H9 (cell line): ENCODE data around the gene NOTCH1. TPM values are rescaled to one million over a fixed set of nuclear protein-coding genes. Genes with fewer than 3 reads are reported as not detected.

Experiments
- DNase-seq: peaks from one replicate; pipeline ENCODE4 v3.0.0-alpha.2; 2017
- H2AFZ ChIP-seq: one replicate; pipeline ENCODE4 v1.6.1; 2013; ENCODE audit warnings: mild to moderate bottlenecking, low read length, control low read depth, moderate library complexity
- H2AK5ac ChIP-seq: 2 replicates; pipeline ENCODE4 v1.6.1; 2013; ENCODE audit warnings: low read length, control low read depth, mixed read lengths; ENCODE audit not compliant: insufficient read length
- H2BK120ac ChIP-seq: one replicate; pipeline ENCODE4 v1.6.1; 2013; ENCODE audit warnings: low read depth, mild to moderate bottlenecking, low read length, control low read depth, inconsistent platforms; ENCODE audit not compliant: poor library complexity, severe bottlenecking
- H2BK12ac ChIP-seq: 2 replicates; pipeline ENCODE4 v1.6.1; 2013; ENCODE audit warnings: low read length, control low read depth, mixed read lengths, low read depth; ENCODE audit not compliant: insufficient read length
- H2BK15ac ChIP-seq: 2 replicates; pipeline ENCODE4 v1.6.1; 2013; ENCODE audit warnings: low read depth, low read length, control low read depth
- H2BK20ac ChIP-seq: one replicate; pipeline ENCODE4 v1.6.1; 2013; ENCODE audit warnings: low read depth, mild to moderate bottlenecking, low read length, control low read depth, inconsistent platforms; ENCODE audit not compliant: poor library complexity, severe bottlenecking
- H2BK5ac ChIP-seq: 2 replicates; pipeline ENCODE4 v1.6.1; 2013; ENCODE audit warnings: low read length, control low read depth, mixed read lengths; ENCODE audit not compliant: insufficient read length
- H3K14ac ChIP-seq: 2 replicates; pipeline ENCODE4 v1.6.1; 2013; ENCODE audit warnings: low read length, control low read depth; ENCODE audit not compliant: insufficient read depth
- H3K18ac ChIP-seq: 2 replicates; pipeline ENCODE4 v1.6.1; 2013; ENCODE audit warnings: low read depth, mild to moderate bottlenecking, mixed read lengths, low read length, control low read depth; ENCODE audit not compliant: insufficient read length
- H3K23ac ChIP-seq: 2 replicates; pipeline ENCODE4 v1.6.1; 2013; ENCODE audit warnings: low read length, control low read depth, mixed read lengths, low read depth; ENCODE audit not compliant: insufficient read length
- H3K23me2 ChIP-seq: 2 replicates; pipeline ENCODE4 v1.6.1; 2013; ENCODE audit warnings: low read depth, mild to moderate bottlenecking, mixed read lengths, low read length, control low read depth; ENCODE audit not compliant: insufficient read length, poor library complexity, severe bottlenecking
- H3K27ac ChIP-seq: 2 replicates; pipeline ENCODE4 v1.5.1; 2013; ENCODE audit warnings: low read length, control low read depth, mixed read lengths, low read depth; ENCODE audit not compliant: insufficient read length
- H3K27me3 ChIP-seq: 2 replicates; pipeline ENCODE4 v1.6.1; 2013; ENCODE audit warnings: low read length, control low read depth, inconsistent platforms; ENCODE audit not compliant: insufficient read depth
- H3K4ac ChIP-seq: 2 replicates; pipeline ENCODE4 v1.6.1; 2013; ENCODE audit warnings: low read depth, mild to moderate bottlenecking, control low read depth, inconsistent platforms, low read length, moderate library complexity
- H3K4me1 ChIP-seq: 2 replicates; pipeline ENCODE4 v1.6.1; 2013; ENCODE audit warnings: low read length, control low read depth, inconsistent platforms; ENCODE audit not compliant: insufficient read depth
- H3K4me2 ChIP-seq: 2 replicates; pipeline ENCODE4 v1.6.1; 2013; ENCODE audit warnings: low read length, control low read depth, mixed read lengths; ENCODE audit not compliant: insufficient read length, insufficient read depth
- H3K56ac ChIP-seq: 2 replicates; pipeline ENCODE4 v1.6.1; 2013; ENCODE audit warnings: low read depth, mild to moderate bottlenecking, mixed read lengths, low read length, control low read depth; ENCODE audit not compliant: insufficient read length
- H3K79me1 ChIP-seq: 2 replicates; pipeline ENCODE4 v1.6.1; 2013; ENCODE audit warnings: low read depth, mild to moderate bottlenecking, moderate library complexity, low read length, control low read depth, inconsistent platforms; ENCODE audit not compliant: insufficient read depth, poor library complexity, severe bottlenecking
- H3K79me2 ChIP-seq: 2 replicates; pipeline ENCODE4 v1.6.1; 2013; ENCODE audit warnings: low read length, control low read depth, inconsistent platforms; ENCODE audit not compliant: insufficient read depth
- H3K9ac ChIP-seq: 2 replicates; pipeline ENCODE4 v1.6.1; 2013; ENCODE audit warnings: low read length, control low read depth, mixed read lengths; ENCODE audit not compliant: insufficient read length; ENCODE audit errors: extremely low read depth
- H3K9me3 ChIP-seq: one replicate; pipeline ENCODE4 v1.6.1; 2013; ENCODE audit warnings: low read depth, low read length, inconsistent platforms; ENCODE audit not compliant: control insufficient read depth
- H3T11ph ChIP-seq: one replicate; pipeline ENCODE4 v1.6.1; 2013; ENCODE audit warnings: mild to moderate bottlenecking, low read length, control low read depth, inconsistent platforms
- H4K20me1 ChIP-seq: one replicate; pipeline ENCODE4 v1.6.1; 2013; ENCODE audit not compliant: control insufficient read depth, insufficient read length, insufficient read depth
- H4K5ac ChIP-seq: 2 replicates; pipeline ENCODE4 v1.6.1; 2013; ENCODE audit warnings: low read depth, mild to moderate bottlenecking, mixed read lengths, low read length, control low read depth; ENCODE audit not compliant: insufficient read length
- H4K8ac ChIP-seq: replicated peaks from 2 replicates; pipeline ENCODE4 v1.6.1; 2013; ENCODE audit warnings: low read length, control low read depth, mixed read lengths, low read depth; ENCODE audit not compliant: insufficient read length
- H4K91ac ChIP-seq: 2 replicates; pipeline ENCODE4 v1.6.1; 2013; ENCODE audit warnings: low read depth, mild to moderate bottlenecking, moderate library complexity, mixed read lengths, low read length, control low read depth; ENCODE audit not compliant: insufficient read length
- H3K27ac Mint-ChIP-seq, 3 experiments: 2 replicates in 2 of 3; 3 replicates in 1 of 3; pipeline ENCODE4 v1.8.0; 2020 to 2021; ENCODE audit warnings: mixed read lengths in 3 of 3, mild to moderate bottlenecking in 1 of 3, moderate library complexity in 1 of 3
- H3K27me3 Mint-ChIP-seq: 2 replicates; pipeline ENCODE4 v1.8.0; 2021; ENCODE audit warnings: low read depth, mild to moderate bottlenecking, moderate library complexity, mixed read lengths
- H3K36me3 Mint-ChIP-seq, 3 experiments: 2 replicates in 2 of 3; 3 replicates in 1 of 3; pipeline ENCODE4 v1.8.0; 2020 to 2021; ENCODE audit warnings: low read depth in 3 of 3, mixed read lengths in 3 of 3; ENCODE audit not compliant: insufficient read depth in 1 of 3
- H3K4me1 Mint-ChIP-seq, 2 experiments: 2 replicates each; pipeline ENCODE4 v1.8.0; 2020; ENCODE audit warnings: mixed read lengths in 2 of 2
- H3K4me3 Mint-ChIP-seq, 2 experiments: 2 replicates in 1 of 2; 3 replicates in 1 of 2; pipeline ENCODE4 v1.8.0; 2020 to 2021; ENCODE audit warnings: mild to moderate bottlenecking in 2 of 2, mixed read lengths in 2 of 2, moderate library complexity in 1 of 2
- H3K9me3 Mint-ChIP-seq, 2 experiments: 2 replicates in 1 of 2; 3 replicates in 1 of 2; pipeline ENCODE4 v1.8.0; 2020; ENCODE audit warnings: mild to moderate bottlenecking in 2 of 2, mixed read lengths in 2 of 2, moderate library complexity in 1 of 2
- WGBS: extraction: QIAGEN DNeasy Blood & Tissue Kit; methylation state at CpG from one replicate; pipeline ENCODE4 v1.1.7; 2013; ENCODE audit warnings: missing lambda C conversion rate, low lambda C conversion rate, mixed read lengths; ENCODE audit not compliant: insufficient read length; ENCODE audit errors: extremely low coverage; 5-methylcytosine and 5-hydroxymethylcytosine counted together
- total RNA-seq: library from RNA; stranded (reverse); gene quantifications from 2 replicates; pipeline ENCODE4 v1.2.1, GENCODE V29; 2021
- TF ChIP-seq, protein P1 (sequence below): fragments of 200-600 bp; sonication (generic); conservative IDR thresholded peaks from 3 replicates; pipeline ENCODE4 v1.8.0; 2021; ENCODE audit warnings: antibody characterized with exemption, mild to moderate bottlenecking

The NOTCH1 gene
- total RNA-seq, 1 experiment from 2014 or later, result 71.6 TPM

DNA sequence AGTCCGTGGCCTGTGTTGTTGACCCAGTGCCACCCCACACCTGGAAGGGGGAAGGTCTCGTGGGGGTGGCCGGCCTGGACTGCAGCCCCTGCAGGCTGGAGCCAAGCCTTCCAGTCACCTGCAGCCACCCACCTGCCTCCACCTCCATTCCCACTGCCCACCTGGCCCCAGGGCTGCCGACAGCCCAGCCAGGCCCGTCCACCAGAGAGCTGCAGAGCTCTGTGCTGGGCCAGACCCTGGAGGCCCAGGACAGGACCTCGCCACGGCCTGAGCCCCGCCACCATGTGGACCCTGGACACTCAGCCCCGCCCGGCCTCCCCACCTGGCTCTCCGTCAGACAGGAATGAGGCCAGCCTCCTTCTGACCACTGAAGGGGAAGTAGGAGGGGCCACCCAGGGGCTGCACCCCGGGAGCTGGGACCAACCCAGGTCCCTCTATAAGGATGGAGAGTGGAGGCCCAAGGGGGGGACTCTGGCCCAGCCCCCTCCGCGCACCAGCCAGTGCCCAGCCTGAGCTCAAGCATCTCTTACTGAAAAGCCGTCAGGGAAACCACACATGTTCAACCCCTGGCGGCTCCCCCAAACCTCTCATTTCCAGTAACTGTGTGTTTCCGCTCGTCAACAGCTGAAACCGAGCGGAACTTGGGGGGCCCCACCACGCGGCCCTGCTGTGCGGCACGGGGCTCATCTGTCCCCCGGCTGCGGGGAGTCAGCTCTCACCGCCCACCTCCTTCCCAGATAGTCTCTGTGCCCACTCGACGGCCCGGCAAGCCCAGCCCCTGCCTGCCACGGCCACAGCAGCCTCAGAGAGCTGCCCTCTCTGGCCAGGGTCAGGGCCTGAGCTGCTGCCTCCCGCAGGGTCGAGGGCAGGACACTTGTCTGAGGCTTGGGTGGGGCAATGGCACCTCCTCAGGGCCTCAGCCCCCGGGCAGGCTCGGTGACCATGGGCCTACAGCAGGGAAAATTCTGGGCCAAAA, 12.8 kb downstream of the NOTCH1 start:
- TF ChIP-seq, protein P1, sequence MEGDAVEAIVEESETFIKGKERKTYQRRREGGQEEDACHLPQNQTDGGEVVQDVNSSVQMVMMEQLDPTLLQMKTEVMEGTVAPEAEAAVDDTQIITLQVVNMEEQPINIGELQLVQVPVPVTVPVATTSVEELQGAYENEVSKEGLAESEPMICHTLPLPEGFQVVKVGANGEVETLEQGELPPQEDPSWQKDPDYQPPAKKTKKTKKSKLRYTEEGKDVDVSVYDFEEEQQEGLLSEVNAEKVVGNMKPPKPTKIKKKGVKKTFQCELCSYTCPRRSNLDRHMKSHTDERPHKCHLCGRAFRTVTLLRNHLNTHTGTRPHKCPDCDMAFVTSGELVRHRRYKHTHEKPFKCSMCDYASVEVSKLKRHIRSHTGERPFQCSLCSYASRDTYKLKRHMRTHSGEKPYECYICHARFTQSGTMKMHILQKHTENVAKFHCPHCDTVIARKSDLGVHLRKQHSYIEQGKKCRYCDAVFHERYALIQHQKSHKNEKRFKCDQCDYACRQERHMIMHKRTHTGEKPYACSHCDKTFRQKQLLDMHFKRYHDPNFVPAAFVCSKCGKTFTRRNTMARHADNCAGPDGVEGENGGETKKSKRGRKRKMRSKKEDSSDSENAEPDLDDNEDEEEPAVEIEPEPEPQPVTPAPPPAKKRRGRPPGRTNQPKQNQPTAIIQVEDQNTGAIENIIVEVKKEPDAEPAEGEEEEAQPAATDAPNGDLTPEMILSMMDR, result no peak
- Mint-ChIP-seq H3K4me1 (peaks cover 3 to 25% of the 10 kb centered on the region in 2 experiments), H3K36me3 (peaks cover 7 to 16% (median 10%) of the 10 kb centered on the region in 3 experiments; a peak in 6 of 7 replicates), H3K9me3 (peaks cover 3 to 4% of the 10 kb centered on the region in 2 experiments; a peak in 3 of 5 replicates), H3K4me3 (no peak overlapping the region), H3K27me3 (no peaks in the 10 kb centered on the region), H3K27ac (0 out of 7 replicates have a peak overlapping the region, but pooled peaks of 1 of the 3 experiments have one; percentile 36)
- Histone ChIP-seq H3K4ac (no peak overlapping the region), H4K91ac (no peak overlapping the region), H3K9ac (no peak overlapping the region), H3K27ac (no peak overlapping the region), H3K79me1 (peaks cover 7% of the 10 kb centered on the region), H3K27me3 (no peaks in the 10 kb centered on the region), H2AFZ (no peak overlapping the region), H3K56ac (no peak overlapping the region), H3K9me3 (no peaks in the 10 kb centered on the region), H3K23ac (no peak overlapping the region), H4K5ac (no peak overlapping the region), H3T11ph (no peak overlapping the region), H4K20me1 (peaks cover 2% of the 10 kb centered on the region), H3K18ac (no peak overlapping the region), H2BK5ac (no peak overlapping the region), H3K4me1 (no peaks in the 10 kb centered on the region), H2BK15ac (no peak overlapping the region), H2BK20ac (no peak overlapping the region), H2AK5ac (no peak overlapping the region), H3K23me2 (no peaks in the 10 kb centered on the region), H2BK12ac (no peak overlapping the region), H3K4me2 (no peak overlapping the region), H3K79me2 (peaks cover 2% of the 10 kb centered on the region; the same call in 1 of the 2 replicates), H4K8ac (no peak overlapping the region), H3K14ac (no peak overlapping the region), H2BK120ac (no peak overlapping the region)
- DNase-seq, result no peak
- no CpG with 5 or more reads among the region's 35 CpGs for WGBS
